Right hindlimb (tissue), 1 donor: ENCODE data around the gene TEF.
"Not testable (repeated sequence)": the region's sequence is repeated elsewhere in the genome, so short reads cannot be mapped to it uniquely, and the experiment has no call there.

Experiments used
- DNase-seq: peaks from one replicate; pipeline ENCODE4 v3.0.0-alpha.2; 2018

Gene TEF

GRCh38 chr22:41384128-41384527 lies 2.4 kb downstream of the TEF start:
- no peak for DNase-seq

GRCh38 chr22:41387341-41387740 lies 5.6 kb downstream of the TEF start:
- no peak for DNase-seq

- no peak for DNase-seq
Observed at GRCh38 chr22:41394012-41394356, 12.2 kb downstream of the TEF start.

- no peak for DNase-seq
Observed at GRCh38 chr22:41395531-41396240, 13.9 kb downstream of the TEF start.

GRCh38 chr22:41397143-41397811 lies 15.5 kb downstream of the TEF start:
- no peak for DNase-seq

GRCh38 chr22:41398921-41399320 lies 17.2 kb downstream of the TEF start:
- no peak for DNase-seq

GRCh38 chr22:41401781-41402648 lies 20.3 kb downstream of the TEF start:
- DNase-seq: peak; percentile 73

GRCh38 chr22:41402851-41403250 lies 21.1 kb downstream of the TEF start:
- DNase-seq: not testable (repeated sequence)

- peak; percentile 88 for DNase-seq
Observed at GRCh38 chr22:41403532-41404318, 22.0 kb downstream of the TEF start.

- DNase-seq: no peak
Observed at GRCh38 chr22:41405588-41405987, 23.8 kb downstream of the TEF start.

- DNase-seq: no peak
Observed at GRCh38 chr22:41406410-41406809, 24.7 kb downstream of the TEF start.

- DNase-seq: no peak
Observed at GRCh38 chr22:41407433-41407832, 25.7 kb downstream of the TEF start.

- no peak for DNase-seq
Observed at GRCh38 chr22:41408665-41409064, 26.9 kb downstream of the TEF start.

GRCh38 chr22:41410311-41410751 lies 28.6 kb downstream of the TEF start:
- DNase-seq: no peak

- no peak for DNase-seq
Observed at GRCh38 chr22:41411021-41411851, 29.5 kb downstream of the TEF start.

- no peak for DNase-seq
Observed at GRCh38 chr22:41415554-41415953, 33.8 kb downstream of the TEF start.

- peak; percentile 71 for DNase-seq
Observed at GRCh38 chr22:41417622-41418390, 36.1 kb downstream of the TEF start.

GRCh38 chr22:41418717-41419116 lies 37.0 kb downstream of the TEF start:
- DNase-seq: no peak

GRCh38 chr22:41425660-41426365 lies 44.1 kb downstream of the TEF start:
- DNase-seq: no peak

GRCh38 chr22:41429232-41429950 lies 47.6 kb downstream of the TEF start:
- DNase-seq: no peak
